HL-60 (cell line): ENCODE data around the gene MARCO.

Experiments
- CTCF ChIP-seq: IDR thresholded peaks from one replicate; pipeline ENCODE4 v1.5.1; 2011; ENCODE audit warnings: low read length, control low read depth, inconsistent platforms; ENCODE audit not compliant: insufficient read depth
- POLR2AphosphoS5 ChIP-seq: IDR thresholded peaks from 2 replicates; pipeline ENCODE4 v1.6.1; 2012; ENCODE audit warnings: low read depth
- REST ChIP-seq: IDR thresholded peaks from 2 replicates; pipeline ENCODE4 v1.6.1; 2012; ENCODE audit warnings: low read depth; ENCODE audit not compliant: insufficient replicate concordance

GRCh38 chr2:118986738-118987137 lies 44.7 kb downstream of the MARCO start:
- TF ChIP-seq CTCF (no peak), REST (no peak), POLR2AphosphoS5 (no peak)
